ENCODE data around the gene ZNF827. TPM values are rescaled to one million over a fixed set of nuclear protein-coding genes. Genes with fewer than 3 reads are reported as not detected.

ZNF827 gene
- total and polyA plus RNA-seq, 2 of the 13 experiments (the other 11 are each of a cell fraction or from before 2014, with no cell fraction given), result 2.8 TPM

DNA sequence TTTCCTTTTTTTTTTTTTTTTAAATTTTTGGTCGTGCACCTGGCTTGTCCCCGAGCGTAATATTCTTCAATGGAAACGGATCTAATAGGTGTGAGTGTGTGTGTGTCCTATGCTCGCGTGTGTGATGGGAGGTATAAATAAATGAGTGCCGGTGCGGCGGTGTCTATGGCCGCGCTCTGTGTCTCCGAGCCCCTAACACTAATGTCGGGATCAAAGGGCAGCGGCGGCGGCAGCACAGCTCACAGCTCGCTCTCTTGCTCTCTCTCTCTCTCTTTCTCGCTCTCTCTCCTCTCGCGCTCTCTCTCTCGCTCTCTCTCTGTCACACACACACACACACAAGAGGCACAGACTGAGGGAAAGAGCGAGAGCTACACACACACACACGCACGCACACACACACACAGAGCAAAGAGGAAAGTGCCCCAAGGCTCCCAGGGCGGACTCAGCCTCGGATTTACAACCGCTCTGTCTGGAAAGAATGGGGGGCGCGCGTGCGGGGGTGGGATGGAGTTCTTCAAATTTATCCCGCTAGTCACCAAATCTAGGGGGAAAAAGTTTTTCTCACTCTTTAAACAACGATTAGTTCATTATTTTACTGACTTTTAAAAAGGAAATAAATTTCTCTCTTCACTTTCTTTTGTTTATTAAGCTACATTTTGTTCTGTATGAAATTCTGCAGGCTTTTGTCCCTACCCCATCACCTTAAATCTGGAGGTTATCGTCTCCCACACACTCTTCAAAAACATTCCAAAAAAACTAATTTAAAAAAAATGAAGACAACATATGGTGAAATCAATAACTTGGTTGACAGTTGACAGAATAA is at the start of gene ZNF827 (continued):
- TF ChIP-seq, protein P1, sequence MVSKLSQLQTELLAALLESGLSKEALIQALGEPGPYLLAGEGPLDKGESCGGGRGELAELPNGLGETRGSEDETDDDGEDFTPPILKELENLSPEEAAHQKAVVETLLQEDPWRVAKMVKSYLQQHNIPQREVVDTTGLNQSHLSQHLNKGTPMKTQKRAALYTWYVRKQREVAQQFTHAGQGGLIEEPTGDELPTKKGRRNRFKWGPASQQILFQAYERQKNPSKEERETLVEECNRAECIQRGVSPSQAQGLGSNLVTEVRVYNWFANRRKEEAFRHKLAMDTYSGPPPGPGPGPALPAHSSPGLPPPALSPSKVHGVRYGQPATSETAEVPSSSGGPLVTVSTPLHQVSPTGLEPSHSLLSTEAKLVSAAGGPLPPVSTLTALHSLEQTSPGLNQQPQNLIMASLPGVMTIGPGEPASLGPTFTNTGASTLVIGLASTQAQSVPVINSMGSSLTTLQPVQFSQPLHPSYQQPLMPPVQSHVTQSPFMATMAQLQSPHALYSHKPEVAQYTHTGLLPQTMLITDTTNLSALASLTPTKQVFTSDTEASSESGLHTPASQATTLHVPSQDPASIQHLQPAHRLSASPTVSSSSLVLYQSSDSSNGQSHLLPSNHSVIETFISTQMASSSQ (IDR thresholded peaks at IDR 0.05; ENCODE audit: low read depth), result 0 out of 2 replicates have a peak, but pooled peaks have one; percentile 15
- TF ChIP-seq, protein P1 (CRISPR knock-in tag; IDR thresholded peaks at IDR 0.05; ENCODE audit: borderline replicate concordance), result peak; percentile 54; the same call in 1 of the 2 replicates
- TF ChIP-seq SOX13 (IDR thresholded peaks at IDR 0.05) (no peak), SOX13 (CRISPR knock-in tag; conservative IDR thresholded peaks at IDR 0.05 in 1 of 2, IDR thresholded peaks at IDR 0.05 in 1 of 2) (0 out of 4 replicates have a peak, but pooled peaks of 1 of the 2 experiments have one; percentile 38), SMYD3 (CRISPR knock-in tag; IDR thresholded peaks at IDR 0.05) (no peak), POLR2AphosphoS2 (IDR thresholded peaks at IDR 0.05; ENCODE audit: low read depth, low read length) (no peak), CBX1 (IDR thresholded peaks at IDR 0.05; ENCODE audit: low read depth) (peak; percentile 72), ZNF713 (CRISPR knock-in tag; IDR thresholded peaks at IDR 0.05) (no peak), DR1 (CRISPR knock-in tag; IDR thresholded peaks at IDR 0.05) (no peak), TBX2 (CRISPR knock-in tag; IDR thresholded peaks at IDR 0.05; ENCODE audit: borderline replicate concordance) (peak; percentile 66; the same call in 1 of the 2 replicates), KDM2A (CRISPR knock-in tag; IDR thresholded peaks at IDR 0.05; ENCODE audit: borderline replicate concordance, low read depth) (peak; percentile 71; the same call in 1 of the 2 replicates), TBX3 (IDR thresholded peaks at IDR 0.05; ENCODE audit: borderline replicate concordance) (peak; percentile 62; the same call in 1 of the 2 replicates), PHF20 (CRISPR knock-in tag; IDR thresholded peaks at IDR 0.05) (peak; percentile 36; the same call in 1 of the 2 replicates), CBX2 (IDR thresholded peaks at IDR 0.05; ENCODE audit: low read depth, low read length) (no peak), CBX2 (CRISPR knock-in tag; IDR thresholded peaks at IDR 0.05; ENCODE audit: low read depth) (no peak), ZNF335 (CRISPR knock-in tag; IDR thresholded peaks at IDR 0.05) (no peak), ZNF577 (CRISPR knock-in tag; IDR thresholded peaks at IDR 0.05; ENCODE audit: borderline replicate concordance, low read depth) (no peak)
- TF ChIP-seq, protein P2, sequence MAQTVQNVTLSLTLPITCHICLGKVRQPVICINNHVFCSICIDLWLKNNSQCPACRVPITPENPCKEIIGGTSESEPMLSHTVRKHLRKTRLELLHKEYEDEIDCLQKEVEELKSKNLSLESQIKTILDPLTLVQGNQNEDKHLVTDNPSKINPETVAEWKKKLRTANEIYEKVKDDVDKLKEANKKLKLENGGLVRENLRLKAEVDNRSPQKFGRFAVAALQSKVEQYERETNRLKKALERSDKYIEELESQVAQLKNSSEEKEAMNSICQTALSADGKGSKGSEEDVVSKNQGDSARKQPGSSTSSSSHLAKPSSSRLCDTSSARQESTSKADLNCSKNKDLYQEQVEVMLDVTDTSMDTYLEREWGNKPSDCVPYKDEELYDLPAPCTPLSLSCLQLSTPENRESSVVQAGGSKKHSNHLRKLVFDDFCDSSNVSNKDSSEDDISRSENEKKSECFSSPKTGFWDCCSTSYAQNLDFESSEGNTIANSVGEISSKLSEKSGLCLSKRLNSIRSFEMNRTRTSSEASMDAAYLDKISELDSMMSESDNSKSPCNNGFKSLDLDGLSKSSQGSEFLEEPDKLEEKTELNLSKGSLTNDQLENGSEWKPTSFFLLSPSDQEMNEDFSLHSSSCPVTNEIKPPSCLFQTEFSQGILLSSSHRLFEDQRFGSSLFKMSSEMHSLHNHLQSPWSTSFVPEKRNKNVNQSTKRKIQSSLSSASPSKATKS (CRISPR knock-in tag; IDR thresholded peaks at IDR 0.05), result no peak
- TF ChIP-seq, protein P3, sequence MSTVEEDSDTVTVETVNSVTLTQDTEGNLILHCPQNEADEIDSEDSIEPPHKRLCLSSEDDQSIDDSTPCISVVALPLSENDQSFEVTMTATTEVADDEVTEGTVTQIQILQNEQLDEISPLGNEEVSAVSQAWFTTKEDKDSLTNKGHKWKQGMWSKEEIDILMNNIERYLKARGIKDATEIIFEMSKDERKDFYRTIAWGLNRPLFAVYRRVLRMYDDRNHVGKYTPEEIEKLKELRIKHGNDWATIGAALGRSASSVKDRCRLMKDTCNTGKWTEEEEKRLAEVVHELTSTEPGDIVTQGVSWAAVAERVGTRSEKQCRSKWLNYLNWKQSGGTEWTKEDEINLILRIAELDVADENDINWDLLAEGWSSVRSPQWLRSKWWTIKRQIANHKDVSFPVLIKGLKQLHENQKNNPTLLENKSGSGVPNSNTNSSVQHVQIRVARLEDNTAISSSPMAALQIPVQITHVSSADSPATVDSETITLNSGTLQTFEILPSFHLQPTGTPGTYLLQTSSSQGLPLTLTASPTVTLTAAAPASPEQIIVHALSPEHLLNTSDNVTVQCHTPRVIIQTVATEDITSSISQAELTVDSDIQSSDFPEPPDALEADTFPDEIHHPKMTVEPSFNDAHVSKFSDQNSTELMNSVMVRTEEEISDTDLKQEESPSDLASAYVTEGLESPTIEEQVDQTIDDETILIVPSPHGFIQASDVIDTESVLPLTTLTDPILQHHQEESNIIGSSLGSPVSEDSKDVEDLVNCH (CRISPR knock-in tag; IDR thresholded peaks at IDR 0.05), result no peak
- TF ChIP-seq, protein P4, sequence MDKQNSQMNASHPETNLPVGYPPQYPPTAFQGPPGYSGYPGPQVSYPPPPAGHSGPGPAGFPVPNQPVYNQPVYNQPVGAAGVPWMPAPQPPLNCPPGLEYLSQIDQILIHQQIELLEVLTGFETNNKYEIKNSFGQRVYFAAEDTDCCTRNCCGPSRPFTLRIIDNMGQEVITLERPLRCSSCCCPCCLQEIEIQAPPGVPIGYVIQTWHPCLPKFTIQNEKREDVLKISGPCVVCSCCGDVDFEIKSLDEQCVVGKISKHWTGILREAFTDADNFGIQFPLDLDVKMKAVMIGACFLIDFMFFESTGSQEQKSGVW (CRISPR knock-in tag; IDR thresholded peaks at IDR 0.05; ENCODE audit: borderline replicate concordance), result no peak

Measured in HepG2 (cell line).